Ectodermal cell (in vitro differentiated cells): Measurements from ENCODE around the gene TDRD3.

ENCODE experiments used
- H3K27ac ChIP-seq: 2 replicates; pipeline ENCODE4 v1.7.0; 2013; ENCODE audit warnings: mild to moderate bottlenecking, low read depth, low read length; ENCODE audit not compliant: insufficient read depth, poor library complexity, severe bottlenecking
- H3K27me3 ChIP-seq: 2 replicates; pipeline ENCODE4 v1.7.0; 2013; ENCODE audit warnings: mild to moderate bottlenecking, low read length; ENCODE audit not compliant: insufficient read depth, control insufficient read depth, poor library complexity, severe bottlenecking
- H3K36me3 ChIP-seq: one replicate; pipeline ENCODE4 v1.7.0; 2013; ENCODE audit warnings: low read length; ENCODE audit not compliant: control insufficient read depth, insufficient read depth
- H3K4me1 ChIP-seq: one replicate; pipeline ENCODE4 v1.7.0; 2013; ENCODE audit warnings: low read length; ENCODE audit not compliant: control insufficient read depth, insufficient read depth
- H3K4me3 ChIP-seq: 2 replicates; pipeline ENCODE4 v1.7.0; 2013; ENCODE audit warnings: low read depth, low read length, control low read depth; ENCODE audit not compliant: insufficient read depth
- H3K9me3 ChIP-seq: 2 replicates; pipeline ENCODE4 v1.7.0; 2013; ENCODE audit warnings: mild to moderate bottlenecking, low read length, moderate library complexity; ENCODE audit not compliant: control insufficient read depth
- WGBS, 2 experiments: methylation state at CpG; one replicate each; pipeline ENCODE4 v1.1.7; 2013; ENCODE audit warnings: missing lambda C conversion rate in 2 of 2; 5-methylcytosine and 5-hydroxymethylcytosine counted together

Gene TDRD3

GRCh38 chr13:60590800-60591747 is 194.1 kb downstream of the TDRD3 start:
- H3K4me3 ChIP-seq = no peak overlapping the region
- H3K9me3 ChIP-seq = no peaks in the 10 kb centered on the region
- no peak overlapping the region for H3K27ac ChIP-seq
- 87 to 88% methylated on average over 18 of the region's 18 CpGs for WGBS, 2 experiments
- no peaks in the 10 kb centered on the region for H3K27me3 ChIP-seq
- H3K36me3 ChIP-seq = no peaks in the 10 kb centered on the region
- no peaks in the 10 kb centered on the region for H3K4me1 ChIP-seq

- Histone ChIP-seq H3K9me3 (no peaks in the 10 kb centered on the region), H3K36me3 (no peaks in the 10 kb centered on the region), H3K4me1 (no peaks in the 10 kb centered on the region), H3K27ac (no peak overlapping the region), H3K27me3 (no peaks in the 10 kb centered on the region), H3K4me3 (no peak overlapping the region)
- WGBS, 2 experiments = 77 to 85% methylated on average over 2 of the region's 2 CpGs
Measured at GRCh38 chr13:60603049-60603448, 206.0 kb downstream of the TDRD3 start.

GRCh38 chr13:60604058-60604457 is 207.0 kb downstream of the TDRD3 start:
- WGBS, 2 experiments = 87 to 94% methylated on average over 6 of the region's 6 CpGs
- no peaks in the 10 kb centered on the region for H3K36me3 ChIP-seq
- no peak overlapping the region for H3K27ac ChIP-seq
- H3K9me3 ChIP-seq = no peaks in the 10 kb centered on the region
- H3K27me3 ChIP-seq = no peaks in the 10 kb centered on the region
- no peak overlapping the region for H3K4me3 ChIP-seq
- no peaks in the 10 kb centered on the region for H3K4me1 ChIP-seq

- WGBS, 2 experiments = 93 to 98% methylated on average over 4 of the region's 4 CpGs
- no peaks in the 10 kb centered on the region for H3K27me3 ChIP-seq
Measured at GRCh38 chr13:60608954-60609353, 211.9 kb downstream of the TDRD3 start.

GRCh38 chr13:60611523-60611922 is 214.5 kb downstream of the TDRD3 start:
- Histone ChIP-seq H3K27ac (no peak overlapping the region), H3K4me1 (no peaks in the 10 kb centered on the region), H3K4me3 (no peak overlapping the region), H3K9me3 (no peaks in the 10 kb centered on the region), H3K36me3 (no peaks in the 10 kb centered on the region), H3K27me3 (no peaks in the 10 kb centered on the region)
- WGBS, 2 experiments = 94% methylated on average over 2 of the region's 2 CpGs

More at GRCh38 chr13:60608954-60609353, 211.9 kb downstream of the TDRD3 start:
- Histone ChIP-seq H3K4me1 (no peaks in the 10 kb centered on the region), H3K27ac (no peak overlapping the region), H3K4me3 (no peak overlapping the region), H3K36me3 (no peaks in the 10 kb centered on the region), H3K9me3 (no peaks in the 10 kb centered on the region)

- Histone ChIP-seq H3K27me3 (no peaks in the 10 kb centered on the region), H3K27ac (no peak overlapping the region), H3K4me1 (no peaks in the 10 kb centered on the region), H3K36me3 (no peaks in the 10 kb centered on the region), H3K4me3 (no peak overlapping the region), H3K9me3 (no peaks in the 10 kb centered on the region)
- WGBS, 2 experiments = 85 to 94% methylated on average over 3 of the region's 3 CpGs
Measured at GRCh38 chr13:60612593-60612992, 215.6 kb downstream of the TDRD3 start.

- 100% methylated on average over 1 of the region's 1 CpG for WGBS, 2 experiments
- Histone ChIP-seq H3K4me1 (no peaks in the 10 kb centered on the region), H3K27me3 (no peaks in the 10 kb centered on the region), H3K4me3 (no peak overlapping the region), H3K9me3 (no peaks in the 10 kb centered on the region), H3K27ac (no peak overlapping the region), H3K36me3 (no peaks in the 10 kb centered on the region)
Measured at GRCh38 chr13:60613080-60613479, 216.1 kb downstream of the TDRD3 start.

GRCh38 chr13:60617991-60618733 is 221.1 kb downstream of the TDRD3 start:
- H3K27me3 ChIP-seq = no peaks in the 10 kb centered on the region
- 70 to 71% methylated on average over 4 of the region's 4 CpGs for WGBS, 2 experiments

GRCh38 chr13:60619461-60619860 is 222.4 kb downstream of the TDRD3 start:
- Histone ChIP-seq H3K9me3 (no peaks in the 10 kb centered on the region), H3K27ac (no peak overlapping the region), H3K27me3 (no peaks in the 10 kb centered on the region), H3K4me1 (no peaks in the 10 kb centered on the region), H3K4me3 (no peak overlapping the region), H3K36me3 (no peaks in the 10 kb centered on the region)
- WGBS, 2 experiments = 92 to 97% methylated on average over 2 of the region's 2 CpGs

More at GRCh38 chr13:60617991-60618733, 221.1 kb downstream of the TDRD3 start:
- H3K36me3 ChIP-seq = no peaks in the 10 kb centered on the region
- no peaks in the 10 kb centered on the region for H3K9me3 ChIP-seq
- no peak overlapping the region for H3K4me3 ChIP-seq
- H3K27ac ChIP-seq = no peak overlapping the region
- H3K4me1 ChIP-seq = no peaks in the 10 kb centered on the region
